ENCODE results near the gene RANBP17.

RANBP17 gene

DNA sequence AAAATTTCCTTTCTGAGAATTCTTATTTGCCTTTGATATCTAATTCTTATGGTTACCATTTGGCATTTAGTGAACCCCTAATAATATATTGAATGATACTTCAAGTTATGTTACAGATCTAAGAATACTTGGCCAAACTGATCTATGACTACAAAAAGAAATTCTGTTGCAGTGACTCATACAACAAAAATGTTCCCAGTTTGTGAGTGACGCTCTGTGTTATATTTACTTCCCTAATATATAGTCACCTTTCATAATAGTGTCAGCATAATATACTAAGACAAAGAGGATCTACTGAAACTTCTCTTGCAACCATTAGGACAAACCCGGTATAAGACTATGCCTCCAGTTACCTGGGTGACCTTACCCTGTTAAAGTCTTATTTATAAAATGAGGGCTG is 230.4 kb downstream of the RANBP17 start:
- DNase-seq (ENCODE audit: low read depth in 2 of 2), result no peak

DNA sequence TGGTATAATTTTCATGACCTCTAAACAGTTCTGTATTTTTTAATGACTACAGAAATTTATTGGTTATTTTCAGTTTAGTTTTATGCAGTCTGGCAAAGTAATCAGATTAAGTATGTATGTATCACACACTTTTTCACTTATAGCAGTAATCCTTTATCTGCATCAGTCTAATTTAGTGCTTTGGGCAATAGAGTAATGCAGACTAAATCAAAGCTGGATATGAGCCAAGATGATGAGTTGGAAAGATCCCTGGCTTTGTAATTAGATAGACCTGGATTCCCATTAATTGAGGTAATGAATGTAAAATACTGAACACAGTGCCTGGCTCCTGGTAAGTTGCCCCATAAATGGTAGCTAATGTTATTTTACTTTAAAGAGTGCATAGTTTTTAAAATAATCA is 231.8 kb downstream of the RANBP17 start:
- no peak for DNase-seq (ENCODE audit: low read depth in 2 of 2)

DNA sequence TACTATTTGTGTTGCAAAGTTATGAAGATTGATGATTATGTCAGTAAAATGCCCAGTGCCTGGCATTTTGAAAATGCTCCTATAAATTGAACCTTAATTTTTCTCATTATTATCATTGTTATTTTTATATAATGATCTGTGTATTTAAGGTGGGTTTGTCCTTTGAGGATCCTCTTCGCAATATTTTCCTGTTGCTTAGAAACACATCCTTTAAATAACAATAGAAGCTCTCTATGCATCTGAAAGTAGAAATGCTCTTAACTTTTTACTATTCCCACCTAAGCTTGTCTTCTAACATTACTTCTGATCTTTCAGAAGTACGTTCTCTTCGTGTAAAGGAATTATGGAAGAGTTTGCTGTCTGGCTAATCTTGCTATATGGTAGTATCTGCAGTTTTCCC is 232.5 kb downstream of the RANBP17 start:
- DNase-seq (ENCODE audit: low read depth in 2 of 2), result no peak

DNA sequence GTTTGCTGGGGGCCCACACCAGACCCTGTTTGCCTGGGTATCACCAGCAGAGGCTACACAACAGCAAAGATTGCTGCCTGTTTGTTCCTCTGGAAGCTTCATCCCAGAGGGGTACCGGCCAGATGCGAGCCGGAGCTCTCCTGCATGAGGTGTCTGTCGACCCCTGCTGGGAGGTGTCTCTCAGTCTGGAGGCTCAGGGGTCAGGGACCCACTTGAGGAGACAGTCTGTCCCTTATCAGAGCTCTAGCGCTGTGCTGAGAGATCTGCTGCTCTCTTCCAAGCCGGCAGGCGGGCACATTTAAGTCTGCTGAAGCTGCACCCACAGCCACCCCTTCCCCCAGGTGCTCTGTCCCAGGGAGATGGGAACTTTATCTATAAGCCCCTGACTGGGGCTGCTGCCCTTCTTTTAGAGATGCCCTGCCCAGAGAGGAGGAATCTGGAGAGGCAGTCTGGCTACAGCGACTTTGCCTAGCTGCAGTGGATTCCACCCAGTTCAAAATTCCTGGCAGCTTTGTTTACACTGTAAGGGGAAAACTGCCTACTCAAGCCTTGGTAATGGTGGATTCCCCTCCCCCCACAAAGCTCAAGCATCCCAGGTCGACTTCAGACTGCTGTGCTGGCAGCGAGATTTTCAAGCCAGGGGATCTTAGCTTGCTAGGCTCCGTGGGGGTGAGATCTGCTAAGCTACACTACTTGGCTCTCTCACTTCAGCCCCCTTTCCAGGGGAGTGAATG is 241.2 kb downstream of the RANBP17 start:
- no peak for DNase-seq (ENCODE audit: low read depth in 2 of 2)

DNA sequence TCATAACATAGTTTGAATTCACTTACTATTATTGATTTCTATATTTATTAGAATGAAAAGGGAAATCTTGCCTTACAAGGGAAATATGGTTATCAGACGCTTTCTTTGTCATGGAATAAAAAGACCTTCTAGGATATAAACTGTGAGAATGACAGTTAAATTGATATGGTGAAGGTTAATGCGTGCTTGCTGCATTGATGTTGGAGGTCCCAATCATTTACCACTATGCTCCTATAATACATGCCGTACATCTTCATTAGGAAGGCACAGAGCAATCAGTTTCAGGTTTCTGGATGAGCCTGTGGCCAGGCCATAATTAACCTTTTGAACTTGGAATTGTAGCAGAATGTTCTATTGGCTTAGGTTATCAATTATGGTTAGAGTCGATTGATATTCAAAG is 245.9 kb downstream of the RANBP17 start:
- DNase-seq (ENCODE audit: low read depth in 2 of 2), result no peak

DNA sequence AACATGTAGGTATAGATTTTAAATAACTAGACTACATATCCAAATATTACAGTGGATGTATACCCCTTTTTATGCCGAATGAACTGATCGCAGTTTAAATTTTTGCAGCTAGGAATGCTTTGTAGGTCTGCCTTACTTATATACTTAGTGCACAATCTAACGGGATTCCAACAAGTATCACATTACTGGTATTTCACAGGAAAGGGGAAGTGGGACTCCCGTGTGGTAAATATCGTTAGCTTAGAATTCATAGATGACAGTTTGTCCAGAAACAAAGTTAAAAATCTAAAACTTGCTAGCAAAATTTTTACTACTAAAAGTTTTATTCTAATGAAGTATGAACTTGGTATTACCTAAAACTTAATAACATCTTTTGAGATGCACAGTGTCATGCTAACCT is 253.7 kb downstream of the RANBP17 start:
- DNase-seq (ENCODE audit: low read depth in 2 of 2), result no peak

DNA sequence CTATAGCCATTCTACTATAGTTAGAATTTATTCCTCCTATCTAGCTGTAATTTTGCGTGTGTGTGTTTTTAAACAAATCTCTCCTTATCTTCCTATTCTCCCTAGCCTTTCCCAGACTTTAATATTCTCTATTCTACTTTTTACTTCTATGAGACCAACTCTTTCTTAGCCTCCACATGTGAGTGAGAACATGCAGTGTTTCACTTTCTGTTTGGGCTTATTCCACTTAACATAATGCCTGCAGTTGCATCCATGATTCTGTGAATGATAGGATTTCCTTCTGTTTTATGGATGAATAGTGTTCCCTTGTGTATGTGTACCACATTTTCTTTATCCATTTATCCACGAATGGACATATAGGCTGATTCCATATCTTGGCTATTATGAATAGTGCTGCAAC is 254.9 kb downstream of the RANBP17 start:
- no peak for DNase-seq (ENCODE audit: low read depth in 2 of 2)

DNA sequence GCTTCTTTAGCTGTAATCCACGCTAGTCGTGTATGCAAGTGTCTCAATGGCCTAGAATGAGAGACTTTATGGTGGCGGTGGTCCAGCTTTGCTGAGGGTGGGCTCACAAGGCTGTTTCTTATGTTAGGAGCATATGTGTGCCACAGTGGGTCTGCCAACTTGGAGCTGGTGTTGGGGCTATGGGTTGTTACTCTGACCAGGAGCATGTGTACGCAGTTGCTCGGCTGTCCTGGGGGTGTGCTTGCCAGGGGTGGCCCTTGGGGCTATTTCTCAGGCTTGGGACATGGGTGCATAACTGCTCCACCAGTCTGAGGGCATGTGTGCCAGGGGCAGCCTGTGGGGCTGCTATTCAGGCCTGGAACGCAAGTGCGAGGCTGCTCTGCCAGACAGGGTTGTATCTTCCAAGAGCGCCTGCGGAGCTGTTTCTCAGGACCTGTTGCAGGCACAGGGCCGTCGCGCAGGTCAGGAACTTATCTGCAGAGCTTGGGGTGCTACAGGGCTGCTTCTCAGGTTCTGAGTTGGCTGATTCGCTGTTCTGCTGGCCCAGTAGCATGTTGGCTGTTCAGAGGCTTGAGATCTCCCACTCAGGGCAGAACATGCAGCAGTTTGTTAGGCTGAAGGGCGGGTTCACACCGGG is 259.3 kb downstream of the RANBP17 start:
- DNase-seq (ENCODE audit: low read depth in 2 of 2), result no peak

DNA sequence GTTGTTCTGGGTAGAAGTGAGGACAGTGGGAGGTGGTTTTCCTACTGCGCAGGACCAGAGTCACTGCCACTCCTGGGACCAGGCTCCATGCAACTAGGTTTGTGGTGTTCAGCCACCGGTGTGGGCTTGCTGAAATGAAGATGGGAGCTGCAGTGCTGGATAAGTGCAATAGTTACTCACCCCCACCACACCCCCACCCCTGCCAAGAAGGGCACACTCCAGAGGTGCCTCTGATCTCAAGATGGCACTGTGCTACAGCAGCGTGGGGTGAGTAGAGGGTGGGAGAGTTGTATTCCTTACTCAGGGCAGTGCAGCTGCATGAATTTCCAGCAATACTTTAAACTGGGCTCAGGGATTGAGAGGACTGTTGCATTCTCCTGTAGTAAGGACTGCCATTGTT is 259.8 kb downstream of the RANBP17 start:
- no peak for DNase-seq (ENCODE audit: low read depth in 2 of 2)

DNA sequence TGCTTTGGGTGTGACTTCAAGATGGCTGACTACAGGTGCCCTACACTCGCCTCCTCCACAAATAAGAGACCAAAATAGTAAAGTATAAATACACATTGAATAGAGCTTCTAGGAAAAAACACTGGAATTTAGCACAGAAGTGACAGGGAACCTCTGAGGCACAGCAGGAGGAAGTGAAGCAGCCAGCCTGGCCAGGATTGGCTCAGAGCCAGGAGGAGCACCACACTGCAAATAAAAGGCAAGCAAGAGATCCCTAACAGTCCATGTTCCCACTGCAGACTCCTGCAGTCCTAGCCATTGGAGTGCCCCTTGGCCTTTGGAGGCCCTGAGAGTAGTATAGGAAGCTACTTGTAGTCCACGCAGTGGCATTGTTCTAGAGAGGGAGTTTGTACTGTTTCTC is 260.6 kb downstream of the RANBP17 start:
- DNase-seq (ENCODE audit: low read depth in 2 of 2), result no peak

DNA sequence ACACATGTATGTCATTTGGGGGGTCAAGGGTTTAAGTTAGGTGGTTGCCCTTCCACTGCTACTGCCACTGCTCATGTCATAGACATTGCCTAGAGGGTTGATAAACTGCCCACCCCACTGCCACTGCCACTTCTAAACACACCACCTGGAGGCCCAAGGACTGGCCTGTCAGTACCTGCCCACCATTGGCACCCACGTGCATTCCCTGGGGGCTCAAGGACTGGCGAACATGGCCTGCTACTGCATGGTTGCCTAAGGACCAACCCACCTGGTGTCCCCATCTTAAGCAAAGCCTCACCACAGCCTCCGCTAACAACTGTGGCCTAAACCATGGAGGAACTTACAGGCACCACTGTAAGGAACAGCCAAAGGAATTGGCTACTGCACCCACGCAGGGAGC is 261.6 kb downstream of the RANBP17 start:
- DNase-seq (ENCODE audit: low read depth in 2 of 2), result no peak

DNA sequence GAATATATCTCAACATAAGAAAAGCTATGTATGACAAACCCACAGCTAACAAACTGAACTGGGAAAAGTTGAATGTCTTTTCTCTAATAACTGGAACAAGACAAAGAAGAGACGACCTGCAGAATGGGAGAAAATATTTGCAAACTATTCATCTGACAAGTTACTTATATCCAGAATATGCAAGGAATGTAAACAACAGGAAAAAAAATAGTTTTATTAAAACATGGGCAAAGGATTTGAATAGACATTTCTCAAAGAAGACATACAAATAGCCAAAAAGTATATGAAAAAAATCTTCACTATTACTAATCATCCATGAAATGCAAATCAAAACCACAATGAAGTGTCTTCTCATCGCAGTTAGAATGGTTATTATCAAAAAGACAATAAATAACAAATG is 265.5 kb downstream of the RANBP17 start:
- DNase-seq (ENCODE audit: low read depth in 2 of 2), result no peak

DNA sequence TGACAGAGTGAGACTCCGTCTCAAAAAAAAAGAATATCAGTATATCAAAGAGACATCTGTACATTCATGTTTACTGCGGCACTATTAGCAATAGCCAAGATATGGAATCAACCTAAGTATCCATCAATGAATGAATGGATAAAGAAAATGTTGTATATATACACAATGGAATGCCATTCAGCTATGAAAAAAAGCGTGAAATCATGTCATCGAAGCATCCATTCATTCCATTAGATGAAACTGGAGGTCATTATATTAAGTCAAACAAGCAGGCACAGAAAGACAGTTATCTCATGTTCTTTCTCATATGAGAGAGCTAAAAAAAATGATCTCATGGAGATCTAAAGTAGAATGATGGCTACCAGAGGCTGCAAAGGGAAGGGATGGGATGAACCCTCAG is 266.3 kb downstream of the RANBP17 start:
- no peak for DNase-seq (ENCODE audit: low read depth in 2 of 2)

DNA sequence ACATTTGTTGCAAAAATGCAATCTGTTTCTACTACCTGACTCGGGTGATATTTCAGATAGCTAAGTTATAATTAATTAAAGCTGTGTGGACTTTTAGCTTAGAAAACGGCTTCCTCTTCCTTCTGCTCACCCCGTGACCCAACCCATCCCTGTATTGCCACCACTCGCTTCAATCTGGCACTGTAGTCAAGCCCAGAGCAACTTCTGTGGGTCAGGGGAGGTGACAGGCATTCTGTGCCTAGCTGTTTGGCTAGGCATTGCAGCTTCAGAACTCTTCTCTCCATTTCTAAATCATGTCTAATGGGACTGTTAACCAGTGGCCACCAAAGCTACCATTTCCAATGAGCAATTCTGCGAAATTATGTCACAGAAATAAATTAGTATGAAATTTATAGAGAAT is 267.5 kb downstream of the RANBP17 start:
- no peak for DNase-seq (ENCODE audit: low read depth in 2 of 2)

DNA sequence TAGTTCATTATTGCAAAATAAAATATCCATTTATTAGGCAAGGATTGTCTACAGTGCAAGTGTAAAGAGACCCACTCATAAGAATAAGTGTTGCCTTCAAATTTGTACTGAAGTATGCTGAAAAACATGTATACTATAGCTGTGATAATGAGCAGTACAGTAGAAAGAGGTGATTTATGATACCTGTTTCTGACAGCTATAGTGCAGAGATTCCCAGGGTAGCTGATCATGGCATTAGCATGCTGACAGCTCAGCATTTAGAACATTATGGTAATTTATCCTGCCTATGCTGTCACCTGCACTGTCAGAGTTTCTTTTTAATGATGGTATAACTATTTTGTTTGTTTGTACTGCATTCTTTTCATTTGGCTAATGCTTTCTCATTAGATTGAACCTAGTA is 269.7 kb downstream of the RANBP17 start:
- no peak for DNase-seq (ENCODE audit: low read depth in 2 of 2)

DNA sequence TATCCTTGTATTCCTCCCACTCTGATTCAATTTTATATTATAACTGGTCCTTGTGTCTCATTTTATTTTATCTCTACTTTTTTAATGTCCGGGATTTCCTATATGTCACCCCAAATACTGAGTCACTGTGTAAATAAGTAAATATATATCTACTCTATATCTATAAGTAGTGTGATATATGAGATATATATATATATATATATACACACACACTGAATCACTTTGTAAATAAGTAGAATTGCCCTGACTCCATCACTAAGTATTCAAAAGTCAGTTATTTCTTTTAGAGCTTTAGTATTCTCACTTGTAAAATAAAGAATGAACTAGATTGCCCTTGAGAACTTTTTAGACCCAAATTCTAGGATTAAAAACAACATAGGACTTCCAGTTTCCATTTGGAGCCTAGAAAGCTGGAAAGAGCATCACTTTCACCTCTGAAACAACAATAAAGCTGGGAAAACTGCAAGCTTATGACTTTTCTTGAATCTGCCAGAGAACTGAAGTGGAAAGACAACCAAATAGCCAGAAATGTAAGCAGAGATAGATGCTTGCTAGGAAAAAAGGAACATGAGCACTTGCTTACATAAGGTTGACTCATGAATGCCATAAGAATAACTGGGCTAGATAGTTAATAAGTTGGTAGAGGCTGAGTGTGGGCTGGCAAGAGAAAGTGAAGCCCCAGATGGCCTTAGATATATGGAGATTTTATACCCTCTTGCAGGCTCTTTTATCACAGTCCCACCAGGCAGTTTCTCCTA is 276.1 kb downstream of the RANBP17 start:
- no peak for DNase-seq (ENCODE audit: low read depth in 2 of 2)

DNA sequence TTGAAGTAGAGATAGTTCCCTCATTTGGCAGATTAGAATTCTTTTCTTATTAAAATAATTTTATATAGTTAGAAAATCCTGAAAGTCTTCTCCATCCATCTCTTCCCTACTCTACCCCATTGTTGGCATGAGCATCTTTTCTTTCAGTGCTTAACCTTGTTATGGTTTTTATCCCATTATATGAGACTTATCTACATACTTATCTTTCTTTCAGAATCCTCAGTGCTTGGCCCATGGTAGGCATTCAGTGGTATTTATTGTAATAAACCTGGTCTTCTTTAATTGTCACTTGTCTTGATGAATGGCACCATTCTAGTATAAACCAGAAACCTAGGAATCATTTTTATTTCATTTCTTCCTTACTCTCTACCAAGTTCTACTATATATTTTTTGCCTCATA is 277.4 kb downstream of the RANBP17 start:
- no peak for DNase-seq (ENCODE audit: low read depth in 2 of 2)

DNA sequence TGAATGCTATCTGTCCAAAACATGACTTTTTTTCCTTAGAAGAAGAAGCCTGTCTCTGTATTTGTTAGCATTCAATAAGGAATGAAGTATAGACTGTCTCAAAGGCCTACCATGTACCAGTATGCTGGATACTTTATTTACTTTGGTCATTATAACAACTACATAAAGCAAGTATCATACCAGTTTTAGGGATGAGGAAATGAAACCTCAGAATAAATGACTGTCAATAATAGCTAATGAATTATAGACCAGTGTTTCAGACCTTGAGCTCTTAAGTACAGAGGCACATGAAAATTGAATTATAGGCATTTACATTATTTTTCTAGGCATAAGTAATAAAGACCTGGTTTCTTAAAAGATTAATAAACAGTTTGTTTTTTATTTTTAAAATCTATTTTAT is 280.8 kb downstream of the RANBP17 start:
- no peak for DNase-seq (ENCODE audit: low read depth in 2 of 2)

DNA sequence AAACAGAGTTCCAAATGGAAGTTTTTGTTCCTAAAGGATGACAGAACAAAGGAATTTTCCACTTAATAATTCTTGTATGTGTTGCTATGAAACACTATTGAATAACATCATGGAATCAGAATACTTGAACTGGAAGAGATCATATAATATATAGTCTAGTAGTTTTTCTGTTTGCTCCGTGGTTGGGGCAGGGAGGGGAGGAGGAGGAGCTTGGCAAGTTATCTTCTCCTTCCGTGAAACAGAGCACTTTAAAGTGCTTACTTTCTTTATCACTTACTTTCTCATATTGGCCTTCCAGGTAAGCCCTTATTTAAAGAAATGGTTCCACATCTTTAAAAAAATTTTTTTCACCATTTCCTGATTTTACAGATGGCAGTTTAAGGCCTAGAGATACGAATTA is 281.4 kb downstream of the RANBP17 start:
- DNase-seq (ENCODE audit: low read depth in 2 of 2), result no peak

DNA sequence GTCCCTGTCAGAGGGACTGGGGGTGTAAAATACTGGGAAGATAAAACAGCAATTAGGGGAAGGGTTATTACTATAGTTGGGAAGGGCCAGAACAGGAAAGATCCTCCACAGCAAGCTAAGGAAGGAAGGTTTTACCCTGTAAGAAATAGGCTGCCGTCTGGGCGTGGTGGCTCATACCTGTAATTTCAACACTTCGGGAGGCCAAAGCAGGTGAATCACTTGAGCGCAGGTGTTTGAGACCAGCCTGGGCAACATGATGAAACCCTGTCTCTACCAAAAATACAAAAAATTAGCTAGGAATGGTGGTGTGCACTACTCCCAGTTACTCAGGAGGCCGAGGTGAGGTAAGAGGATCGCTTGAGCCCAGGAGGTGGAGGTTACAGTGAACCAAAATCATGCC is 282.1 kb downstream of the RANBP17 start:
- no peak for DNase-seq (ENCODE audit: low read depth in 2 of 2)

DNA sequence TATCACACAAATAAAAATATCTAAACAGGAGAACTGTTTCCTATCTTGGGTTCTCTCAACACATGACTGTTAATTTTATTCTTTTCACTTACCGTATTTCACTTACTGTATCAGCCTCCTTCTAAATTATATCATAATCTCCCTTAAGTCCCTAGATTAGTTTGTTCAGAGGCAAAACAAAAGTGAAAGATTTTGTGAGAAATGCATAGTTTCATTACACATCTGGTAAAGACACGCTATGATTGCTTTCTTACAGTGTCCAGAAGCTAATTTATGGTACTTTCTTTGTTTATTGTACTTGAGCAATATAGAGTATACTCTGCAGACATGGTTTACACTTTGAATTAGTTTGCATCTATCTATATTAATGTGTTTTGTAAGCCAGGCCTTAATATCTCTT is 287.5 kb downstream of the RANBP17 start:
- no peak for DNase-seq (ENCODE audit: low read depth in 2 of 2)

DNA sequence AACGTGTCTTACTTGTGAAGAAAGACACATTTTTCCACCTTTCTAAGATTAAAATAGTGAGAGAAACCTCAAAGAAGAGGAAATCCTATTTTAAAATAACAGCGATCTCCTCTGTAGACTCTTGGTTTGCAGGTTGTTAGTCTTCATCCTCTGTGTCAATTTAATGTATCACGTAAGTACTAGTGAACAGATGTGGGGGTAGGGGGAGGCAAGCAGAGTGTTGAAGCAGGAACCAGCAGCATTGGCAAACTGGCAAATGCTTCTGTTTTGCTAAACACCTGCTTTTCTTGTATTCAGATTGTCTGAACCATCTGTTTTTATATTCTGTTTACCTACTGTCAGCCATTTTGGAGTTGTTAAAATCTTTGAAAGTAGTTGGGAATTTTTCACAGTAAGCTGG is 288.0 kb downstream of the RANBP17 start:
- no peak for DNase-seq (ENCODE audit: low read depth in 2 of 2)

DNA sequence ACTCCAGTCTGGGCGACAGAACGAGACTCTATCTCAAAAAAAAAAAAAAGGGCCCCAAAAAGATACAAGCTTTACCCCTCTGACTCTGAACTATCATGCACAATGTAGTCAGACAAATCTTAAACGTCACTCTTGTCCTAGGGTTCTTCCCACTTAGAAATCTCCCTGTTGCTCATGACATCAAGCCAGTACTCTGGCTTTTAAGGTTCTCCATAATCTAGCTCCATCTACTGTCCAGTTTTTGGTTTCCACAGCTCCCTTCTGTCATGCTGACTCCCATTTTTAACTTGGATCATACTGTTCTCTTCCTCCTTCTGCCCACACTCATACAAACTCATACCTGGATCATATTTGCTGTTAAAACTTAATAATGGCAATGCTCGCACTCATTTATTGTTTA is 290.6 kb downstream of the RANBP17 start:
- DNase-seq (ENCODE audit: low read depth in 2 of 2), result no peak

Data from stimulated activated CD8-positive, alpha-beta memory T cell treated with anti-CD3 and anti-CD28 coated beads, Interleukin-7, amount 100 ng/mL, for 1 hour (primary cell).